DND-41 (cell line): ENCODE measurements around the gene GBE1.

ENCODE experiments used
- CTCF ChIP-seq: IDR thresholded peaks from 2 replicates; pipeline ENCODE4 v1.5.1; 2012; ENCODE audit warnings: borderline replicate concordance, low read length, moderate library complexity, mild to moderate bottlenecking; ENCODE audit not compliant: poor library complexity, severe bottlenecking; ENCODE audit errors: extremely low read depth
- EZH2 ChIP-seq: IDR thresholded peaks from 3 replicates; pipeline ENCODE4 v1.6.1; 2012; ENCODE audit warnings: borderline replicate concordance, low read depth, mild to moderate bottlenecking, moderate library complexity, low read length, inconsistent platforms; ENCODE audit not compliant: severe bottlenecking

DNA sequence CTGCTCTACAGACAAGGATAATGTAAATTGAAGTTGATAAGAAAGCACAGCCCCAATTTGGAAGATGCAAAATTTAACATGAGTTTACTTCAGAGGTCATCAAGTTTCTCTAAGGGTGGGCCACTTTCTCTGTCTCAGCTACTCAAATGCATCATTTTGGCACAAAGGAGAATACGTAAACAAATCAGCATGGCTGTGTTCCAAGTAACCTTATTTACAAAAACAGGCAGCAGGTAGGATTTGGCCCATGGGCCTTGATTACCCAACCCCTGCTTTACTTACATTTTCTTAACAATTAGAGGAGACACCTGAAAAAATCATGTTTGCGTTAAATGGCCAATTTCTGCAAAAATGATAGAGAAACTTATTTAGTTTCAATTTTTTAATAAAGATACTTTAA lies 181.7 kb downstream of the GBE1 start:
- TF ChIP-seq CTCF (no peak), EZH2 (no peak)
